GM18909 (cell line): ENCODE results near the gene DNPH1.

Experiments used
- ATAC-seq: cut with Tn5 transposase; IDR thresholded peaks from one replicate; pipeline ENCODE4 v1.9.1; 2021; ENCODE audit warnings: mild to moderate bottlenecking; ENCODE audit not compliant: unreplicated experiment, poor library complexity

DNPH1 gene

GRCh38 chr6:43228951-43229802, at the start of gene DNPH1:
Gene DNPH1, minus strand, starts transcription at chr6:43229481. Its CDS starts 25 bp downstream, at chr6:43229456.
- ATAC-seq, result peak; percentile 80

- ATAC-seq, result no peak
These were observed 49.3 kb upstream of the DNPH1 start for GRCh38 chr6:43278524-43279078.

GRCh38 chr6:43277643-43278523, 48.6 kb upstream of the DNPH1 start:
- ATAC-seq, result no peak

- ATAC-seq, result no peak
These were observed 48.0 kb upstream of the DNPH1 start for GRCh38 chr6:43277306-43277642.

- no peak for ATAC-seq
These were observed 47.5 kb upstream of the DNPH1 start for GRCh38 chr6:43276577-43277305.

- no peak for ATAC-seq
These were observed 46.7 kb upstream of the DNPH1 start for GRCh38 chr6:43275801-43276576.

- no peak for ATAC-seq
These were observed 45.8 kb upstream of the DNPH1 start for GRCh38 chr6:43274916-43275597.

GRCh38 chr6:43274127-43274915, 45.0 kb upstream of the DNPH1 start:
- ATAC-seq, result no peak

GRCh38 chr6:43273707-43274106, 44.4 kb upstream of the DNPH1 start:
- ATAC-seq, result no peak

- ATAC-seq, result no peak
These were observed 42.7 kb upstream of the DNPH1 start for GRCh38 chr6:43271944-43272343.

- no peak for ATAC-seq
These were observed 42.0 kb upstream of the DNPH1 start for GRCh38 chr6:43271103-43271815.

GRCh38 chr6:43269273-43270007, 40.2 kb upstream of the DNPH1 start:
- ATAC-seq, result no peak

- no peak for ATAC-seq
These were observed 39.5 kb upstream of the DNPH1 start for GRCh38 chr6:43268782-43269272.

GRCh38 chr6:43268355-43268700, 39.0 kb upstream of the DNPH1 start:
- ATAC-seq, result no peak

GRCh38 chr6:43267619-43268354, 38.5 kb upstream of the DNPH1 start:
- ATAC-seq, result no peak

- no peak for ATAC-seq
These were observed 36.3 kb upstream of the DNPH1 start for GRCh38 chr6:43265564-43265963.
